Uterus (tissue), 4 donors: ENCODE results near the gene DHRS1. TPM values are rescaled to one million over a fixed set of nuclear protein-coding genes. Genes with fewer than 3 reads are reported as not detected.

Experiments
- DNase-seq, 2 donors: peaks; one replicate each; pipeline ENCODE4 v3.0.0-alpha.2; 2019 to 2020
- H3K27ac ChIP-seq, 2 donors: fragments of 200-600 bp; sonication (generic); 1 replicate in 1 of 2; 2 replicates in 1 of 2; pipeline ENCODE4 v1.5.1; 2016 to 2018
- H3K27me3 ChIP-seq, 2 donors: fragments of 200-600 bp; sonication (generic); one replicate each; pipeline ENCODE4 v1.5.1; 2018 to 2019; ENCODE audit warnings: control low read depth in 1 of 2
- H3K36me3 ChIP-seq, 2 donors: fragments of 200-600 bp; sonication (generic); one replicate each; pipeline ENCODE4 v1.5.1; 2019; ENCODE audit warnings: control low read depth in 1 of 2
- H3K4me1 ChIP-seq, 2 donors: fragments of 200-600 bp; sonication (generic); one replicate each; pipeline ENCODE4 v1.5.1; 2018 to 2019; ENCODE audit warnings: control low read depth in 1 of 2
- H3K4me3 ChIP-seq, 2 donors: fragments of 200-600 bp; sonication (generic); 1 replicate in 1 of 2; 2 replicates in 1 of 2; pipeline ENCODE4 v1.5.1; 2018 to 2019; ENCODE audit warnings: mild to moderate bottlenecking in 1 of 2
- H3K9me3 ChIP-seq, 2 donors: fragments of 200-600 bp; sonication (generic); one replicate each; pipeline ENCODE4 v1.5.1; 2019; ENCODE audit warnings: control low read depth in 1 of 2
- POLR2A ChIP-seq, 2 donors: fragments of 450-650 bp; IDR thresholded peaks; one replicate each; pipeline ENCODE4 v1.6.1; 2016; ENCODE audit warnings: antibody characterized with exemption in 2 of 2, mild to moderate bottlenecking in 1 of 2, moderate library complexity in 1 of 2
- intact Hi-C: fragments of 100-400 bp; cut with DNase I; formaldehyde crosslinking; loops from one replicate; pipeline ENCODE4 v1.15.1; 2023; ENCODE audit warnings: low total_unique reads
- total RNA-seq, 4 donors: library from RNA; depleted of rRNA in 3 of 4; stranded (reverse); fragments of >200 nt in 3 of 4; gene quantifications; one replicate each; pipeline versions ENCODE4 v1.1.0 to v1.2.4, GENCODE V29; 2014 to 2023
- TF ChIP-seq, protein P1 (sequence below), 4 experiments: fragments of 200-600 bp in 2 of 4; fragments of 450-650 bp in 2 of 4; sonication (generic) in 2 of 4; IDR thresholded peaks; one replicate each; pipeline ENCODE4 v1.5.1; 2016 to 2019; ENCODE audit warnings: antibody characterized with exemption in 4 of 4, mild to moderate bottlenecking in 2 of 4, moderate library complexity in 1 of 4
- donor health status: DM: yes; HTN: yes; CAD: no.

DHRS1 gene
- total RNA-seq, 4 donors from 2014 or later = 17.0 to 52.4 (median 37.7) TPM

DNA sequence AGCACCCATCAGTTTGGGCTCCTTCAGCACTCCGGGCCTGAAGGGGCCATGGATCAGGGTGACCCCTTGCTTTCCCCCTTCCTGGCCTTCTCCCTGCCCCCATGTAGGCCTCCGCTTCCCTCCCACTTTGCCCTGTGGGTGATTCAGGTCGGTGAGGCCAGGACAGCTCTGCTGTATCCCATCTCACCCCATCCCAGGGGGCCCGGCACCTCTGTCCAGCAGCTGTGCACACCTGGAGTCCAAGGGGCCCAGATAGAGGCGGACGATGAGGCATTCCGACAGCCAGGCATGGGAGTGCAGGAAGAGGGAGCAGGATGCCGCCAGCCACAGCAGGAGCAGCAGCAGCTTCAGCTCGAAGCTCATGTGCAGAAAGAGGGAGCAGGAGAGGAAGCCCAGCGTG is 23.1 kb upstream of the DHRS1 start:
- Histone ChIP-seq H3K4me3 (no peak overlapping the region), H3K36me3 (no peaks in the 10 kb centered on the region), H3K27me3 (no peaks in the 10 kb centered on the region), H3K27ac (no peak overlapping the region), H3K4me1 (no peaks in the 10 kb centered on the region), H3K9me3 (no peaks in the 10 kb centered on the region)
- intact Hi-C loops = no loop called here
- no peak for DNase-seq
- TF ChIP-seq, protein P1, sequence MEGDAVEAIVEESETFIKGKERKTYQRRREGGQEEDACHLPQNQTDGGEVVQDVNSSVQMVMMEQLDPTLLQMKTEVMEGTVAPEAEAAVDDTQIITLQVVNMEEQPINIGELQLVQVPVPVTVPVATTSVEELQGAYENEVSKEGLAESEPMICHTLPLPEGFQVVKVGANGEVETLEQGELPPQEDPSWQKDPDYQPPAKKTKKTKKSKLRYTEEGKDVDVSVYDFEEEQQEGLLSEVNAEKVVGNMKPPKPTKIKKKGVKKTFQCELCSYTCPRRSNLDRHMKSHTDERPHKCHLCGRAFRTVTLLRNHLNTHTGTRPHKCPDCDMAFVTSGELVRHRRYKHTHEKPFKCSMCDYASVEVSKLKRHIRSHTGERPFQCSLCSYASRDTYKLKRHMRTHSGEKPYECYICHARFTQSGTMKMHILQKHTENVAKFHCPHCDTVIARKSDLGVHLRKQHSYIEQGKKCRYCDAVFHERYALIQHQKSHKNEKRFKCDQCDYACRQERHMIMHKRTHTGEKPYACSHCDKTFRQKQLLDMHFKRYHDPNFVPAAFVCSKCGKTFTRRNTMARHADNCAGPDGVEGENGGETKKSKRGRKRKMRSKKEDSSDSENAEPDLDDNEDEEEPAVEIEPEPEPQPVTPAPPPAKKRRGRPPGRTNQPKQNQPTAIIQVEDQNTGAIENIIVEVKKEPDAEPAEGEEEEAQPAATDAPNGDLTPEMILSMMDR (IDR thresholded peaks at IDR 0.05) = no peak
- TF ChIP-seq POLR2A (IDR thresholded peaks at IDR 0.05) = no peak

GRCh38 chr14:24321212-24321975 is 21.8 kb upstream of the DHRS1 start:
- no peak for TF ChIP-seq POLR2A (IDR thresholded peaks at IDR 0.05)
- TF ChIP-seq, protein P1 (IDR thresholded peaks at IDR 0.05) = no peak
- H3K4me1 ChIP-seq = peaks cover 0 to 4% of the 10 kb centered on the region in 2 donors
- no peak for DNase-seq
- no peaks in the 10 kb centered on the region for H3K9me3 ChIP-seq
- H3K27me3 ChIP-seq = no peaks in the 10 kb centered on the region
- no peak overlapping the region for H3K4me3 ChIP-seq
- no peaks in the 10 kb centered on the region for H3K36me3 ChIP-seq
- intact Hi-C loops = no loop called here
- no peak overlapping the region for H3K27ac ChIP-seq

DNA sequence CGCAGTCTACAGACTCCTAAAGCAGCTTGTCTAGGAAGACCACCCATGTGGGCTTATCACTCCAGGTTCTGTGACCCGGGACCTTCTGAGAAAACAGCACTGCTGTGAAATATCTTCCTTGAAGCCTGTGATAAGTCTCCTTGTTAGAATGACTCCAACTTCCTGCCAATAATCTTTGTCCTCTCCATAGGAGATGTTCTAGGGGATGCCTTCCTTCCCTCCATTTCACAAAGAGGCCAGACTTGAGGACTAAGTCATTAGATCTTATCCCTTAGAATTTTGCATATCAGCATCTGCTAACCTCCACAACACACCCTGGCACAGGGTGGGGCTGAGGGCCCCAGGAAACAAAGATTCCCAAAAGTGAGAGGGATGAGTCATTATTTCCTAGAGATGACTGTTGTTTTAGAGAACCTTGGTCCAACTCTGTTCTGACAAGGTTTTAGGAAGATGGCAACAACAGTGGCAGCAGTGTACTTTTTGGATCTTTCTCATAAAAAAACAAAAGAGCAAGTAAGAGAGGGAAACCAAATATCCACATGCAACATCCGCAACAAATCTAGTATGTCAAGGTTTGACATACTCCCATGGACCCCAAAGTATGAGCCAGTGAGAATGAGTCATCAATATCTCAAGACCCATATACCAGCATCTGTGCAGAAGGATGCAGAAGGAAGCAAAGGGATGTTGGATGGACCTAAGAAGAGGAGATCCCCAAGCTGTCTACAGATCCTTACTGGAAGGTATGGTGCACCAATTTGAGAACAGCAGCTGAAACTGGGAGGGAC is 17.8 kb upstream of the DHRS1 start:
- intact Hi-C loops = no loop called here
- no peaks in the 10 kb centered on the region for H3K36me3 ChIP-seq

DNA sequence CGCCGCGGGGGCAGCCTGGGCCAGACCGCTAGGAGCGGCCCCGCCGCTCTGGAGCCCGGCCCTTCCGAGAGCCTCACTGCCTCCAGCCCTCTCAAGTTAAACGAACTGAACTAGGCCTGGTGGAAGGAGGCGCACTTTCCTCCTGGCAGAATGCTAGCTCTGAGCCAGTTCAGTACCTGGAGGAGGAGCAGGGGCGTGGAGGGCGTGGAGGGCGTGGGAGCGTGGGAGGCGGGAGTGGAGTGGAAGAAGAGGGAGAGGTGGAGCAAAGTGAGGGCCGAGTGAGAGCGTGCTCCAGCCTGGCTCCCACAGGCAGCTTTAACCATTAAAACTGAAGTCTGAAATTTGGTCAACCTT is 17.0 kb upstream of the DHRS1 start:
- H3K4me1 ChIP-seq = peaks cover 0 to 10% of the 10 kb centered on the region in 2 donors
- H3K27me3 ChIP-seq = no peaks in the 10 kb centered on the region
- DNase-seq = no peak

More for the DNA sequence above, 17.8 kb upstream of the DHRS1 start:
- TF ChIP-seq, protein P1 (IDR thresholded peaks at IDR 0.05) = no peak
- TF ChIP-seq POLR2A (IDR thresholded peaks at IDR 0.05) = no peak
- no peaks in the 10 kb centered on the region for H3K9me3 ChIP-seq
- no peaks in the 10 kb centered on the region for H3K27me3 ChIP-seq
- no peak overlapping the region for H3K27ac ChIP-seq
- peaks cover 0 to 10% of the 10 kb centered on the region in 2 donors for H3K4me1 ChIP-seq
- no peak overlapping the region for H3K4me3 ChIP-seq
- DNase-seq = no peak

More for the DNA sequence above, 17.0 kb upstream of the DHRS1 start:
- TF ChIP-seq, protein P1 (IDR thresholded peaks at IDR 0.05) = no peak
- Histone ChIP-seq H3K36me3 (no peaks in the 10 kb centered on the region), H3K4me3 (no peak overlapping the region), H3K27ac (peak overlapping the region in 1 of 2 donors; percentile 34), H3K9me3 (no peaks in the 10 kb centered on the region)
- intact Hi-C loops = no loop called here
